HG03354 (cell line): ENCODE results near the gene SPATS2L.
"Not testable (repeated sequence)": the region's sequence is repeated elsewhere in the genome, so short reads cannot be mapped to it uniquely, and the experiment has no call there.

ENCODE experiments used
- ATAC-seq: cut with Tn5 transposase; IDR thresholded peaks from one replicate; pipeline ENCODE4 v1.9.1; 2021; ENCODE audit warnings: mild to moderate bottlenecking; ENCODE audit not compliant: unreplicated experiment, poor library complexity, severe bottlenecking

The SPATS2L gene

DNA sequence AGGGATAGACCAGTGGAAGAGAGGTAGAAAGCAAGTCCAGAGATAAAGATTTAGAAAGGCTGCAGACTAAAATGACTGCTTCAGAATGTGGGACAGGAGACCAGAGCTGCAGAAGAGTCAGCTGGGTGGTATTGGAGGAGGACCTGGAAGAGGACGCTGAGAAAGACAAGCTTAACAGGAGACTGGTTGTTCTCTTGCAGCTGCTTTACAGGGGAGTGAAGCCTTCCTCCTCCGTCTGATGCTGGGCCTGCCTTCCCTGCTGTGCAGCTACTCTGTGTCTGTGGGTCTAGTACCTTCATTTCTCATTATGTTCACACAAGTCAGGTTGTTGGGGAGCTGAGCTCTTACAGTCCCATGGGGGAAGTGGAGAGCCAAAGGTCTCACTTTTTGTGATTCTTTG lies 35.7 kb downstream of the SPATS2L start:
- ATAC-seq, result no peak

DNA sequence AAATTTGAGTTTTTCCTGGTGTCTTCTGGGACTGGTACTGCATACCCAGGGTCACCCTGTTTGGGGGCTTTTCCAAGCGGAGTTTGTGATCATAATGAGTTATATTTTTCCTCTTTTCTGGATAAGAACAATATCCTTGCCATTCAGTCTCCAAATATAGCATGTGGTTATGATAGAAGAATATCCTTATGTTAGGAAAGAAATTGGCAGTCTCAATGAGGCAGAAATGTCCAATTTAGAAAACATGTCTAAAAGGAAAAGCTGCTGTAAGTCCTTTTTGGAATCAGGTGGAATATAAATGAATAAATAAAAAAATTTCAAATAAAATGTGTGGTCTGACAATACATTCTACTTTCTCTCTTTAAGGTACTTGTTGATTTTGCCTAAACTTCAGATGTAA lies 36.2 kb downstream of the SPATS2L start:
- no peak for ATAC-seq

DNA sequence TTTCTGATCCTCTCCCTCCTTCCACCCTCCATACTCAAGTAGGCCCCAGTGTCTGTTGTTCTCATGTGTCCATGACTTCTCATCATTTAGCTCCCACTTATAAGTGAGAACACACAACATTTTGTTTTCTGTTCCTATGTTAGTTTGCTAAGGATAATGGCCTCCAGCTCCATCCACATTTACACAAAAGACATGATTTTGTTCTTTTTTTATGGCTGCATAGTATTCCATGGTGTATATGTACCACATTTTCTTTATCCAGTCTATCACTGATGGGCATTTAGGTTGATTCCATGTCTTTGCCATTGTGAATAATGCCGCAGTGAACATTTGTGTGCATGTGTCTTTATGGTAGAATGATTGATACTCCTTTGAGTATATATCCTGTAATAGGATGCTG lies 37.7 kb downstream of the SPATS2L start:
- ATAC-seq, result not testable (repeated sequence)

DNA sequence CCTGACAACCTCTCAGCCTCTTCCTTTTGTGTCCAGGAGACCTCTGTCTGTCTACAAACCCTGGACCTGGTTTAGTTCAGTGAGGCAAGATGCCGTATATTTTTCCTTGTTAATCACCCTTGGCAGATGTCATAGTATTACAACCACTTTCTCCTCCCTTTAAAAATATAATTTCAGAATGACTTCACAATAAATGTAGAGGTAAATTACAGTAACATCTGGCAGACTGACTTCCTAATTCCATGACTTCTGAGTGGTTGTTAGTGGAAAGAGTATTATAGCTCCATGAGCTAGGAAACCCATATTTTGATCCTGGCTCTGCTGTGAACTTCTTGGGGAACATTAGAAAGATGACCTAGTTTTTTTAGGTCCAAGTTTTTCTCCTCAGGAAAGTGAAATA lies 39.5 kb downstream of the SPATS2L start:
- no peak for ATAC-seq

DNA sequence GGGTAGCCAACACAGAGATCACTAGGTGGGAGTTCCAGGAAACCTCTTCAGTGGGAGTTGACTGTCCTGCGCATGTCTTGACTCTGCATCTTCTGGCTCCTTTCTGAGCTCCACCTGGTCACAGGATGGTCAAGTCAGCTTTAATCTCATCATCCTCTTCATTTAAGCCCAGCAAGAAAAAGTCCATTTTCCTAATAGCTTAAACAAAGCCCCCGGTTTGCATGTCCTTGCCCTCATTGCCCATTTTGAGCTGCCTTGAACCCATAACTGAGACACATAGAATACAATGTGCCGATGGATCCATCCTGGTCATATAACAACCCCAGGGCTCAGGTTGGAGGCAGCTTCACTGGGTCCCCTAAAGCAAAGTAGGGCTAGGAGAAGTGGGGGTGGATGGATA lies 40.8 kb downstream of the SPATS2L start:
- no peak for ATAC-seq

DNA sequence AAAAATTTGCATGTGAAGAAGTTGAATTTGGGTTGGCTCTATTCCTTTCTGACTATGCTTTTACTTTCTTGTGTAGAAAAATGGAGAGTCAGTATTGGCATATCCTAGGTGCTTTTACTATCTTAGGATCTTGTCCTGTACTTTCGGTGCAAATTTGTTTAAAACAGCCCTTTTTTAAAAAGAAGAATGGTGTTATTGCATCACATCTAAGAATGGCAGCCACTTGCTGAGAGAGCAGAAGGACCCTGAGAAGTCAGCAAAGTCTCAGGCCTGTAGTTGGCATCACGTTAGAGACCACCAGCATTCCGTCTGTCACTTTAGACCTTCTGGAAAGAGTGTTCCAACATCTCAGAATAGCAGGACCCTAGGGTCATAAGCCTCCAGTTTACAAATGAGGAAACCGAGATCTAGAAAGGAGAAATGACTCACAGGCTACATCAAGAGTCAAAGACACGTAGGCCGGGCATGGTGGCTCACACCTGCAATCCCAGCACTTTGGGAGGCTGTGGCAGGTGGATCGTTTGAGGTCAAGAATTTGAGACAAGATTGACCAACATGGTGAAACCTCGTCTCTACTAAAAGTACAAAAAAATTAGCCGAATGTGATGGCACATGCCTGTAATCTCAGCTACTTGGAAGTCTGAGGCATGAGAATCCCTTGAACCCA lies 42.5 kb downstream of the SPATS2L start:
- no peak for ATAC-seq

DNA sequence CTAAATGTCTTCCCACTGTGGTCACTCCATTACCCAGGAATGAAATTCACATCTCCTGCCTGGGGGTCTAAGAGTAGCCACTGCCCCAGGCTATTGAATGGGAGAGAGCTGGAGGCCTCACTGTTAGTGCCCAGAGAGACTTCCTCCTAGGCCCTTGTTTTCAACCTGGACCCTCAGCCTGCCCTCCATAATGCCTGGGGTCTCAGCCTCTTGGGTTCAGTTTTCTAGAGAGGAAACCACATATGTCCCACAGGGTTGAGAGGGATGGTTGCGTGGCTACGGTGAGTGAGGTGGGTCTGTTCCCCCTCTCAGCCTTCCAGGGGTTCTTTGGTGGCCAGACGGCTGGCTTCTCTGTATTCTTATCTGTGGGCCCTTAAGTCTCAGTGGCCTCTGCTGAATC lies 43.4 kb downstream of the SPATS2L start:
- no peak for ATAC-seq

DNA sequence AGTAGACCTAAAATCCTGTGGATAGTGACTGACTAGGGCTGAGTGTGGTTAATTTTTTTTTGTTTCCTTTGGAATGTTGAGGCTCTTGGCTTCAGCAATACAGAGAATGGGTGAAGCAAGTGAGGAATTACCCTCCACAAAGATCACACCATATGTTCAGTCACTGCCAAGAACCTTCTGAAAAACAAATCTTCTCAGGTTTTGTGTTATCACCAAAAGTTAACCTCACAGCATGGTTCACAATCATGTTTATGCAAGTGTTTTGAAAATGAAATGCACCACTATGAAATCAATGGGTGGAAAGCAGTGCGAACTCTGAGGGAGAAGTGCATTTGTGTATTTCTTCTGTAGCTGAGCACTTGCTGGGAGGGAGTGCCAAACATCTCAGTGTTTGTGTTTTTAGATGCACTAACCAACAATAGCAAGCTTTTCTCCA lies 44.4 kb downstream of the SPATS2L start:
- no peak for ATAC-seq

DNA sequence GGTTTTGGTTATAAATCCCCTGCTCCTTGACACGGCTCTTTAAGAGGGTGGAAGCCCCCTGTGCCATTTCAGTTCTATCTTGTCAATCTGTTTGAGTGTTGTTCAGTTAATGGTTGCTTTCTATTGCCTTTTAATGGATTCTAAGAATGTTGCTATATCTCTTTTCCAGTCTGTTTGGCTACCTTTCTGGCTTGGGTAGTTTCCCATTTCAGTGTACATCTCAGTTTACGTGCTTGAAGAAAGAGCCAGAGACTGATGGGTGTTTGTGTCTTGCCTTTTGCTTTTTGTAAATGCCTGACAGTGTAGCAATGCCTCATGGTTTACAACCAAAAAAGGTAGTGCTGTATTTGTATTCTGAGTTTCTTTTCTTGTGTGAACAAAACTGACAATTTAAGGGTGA lies 45.3 kb downstream of the SPATS2L start:
- no peak for ATAC-seq

DNA sequence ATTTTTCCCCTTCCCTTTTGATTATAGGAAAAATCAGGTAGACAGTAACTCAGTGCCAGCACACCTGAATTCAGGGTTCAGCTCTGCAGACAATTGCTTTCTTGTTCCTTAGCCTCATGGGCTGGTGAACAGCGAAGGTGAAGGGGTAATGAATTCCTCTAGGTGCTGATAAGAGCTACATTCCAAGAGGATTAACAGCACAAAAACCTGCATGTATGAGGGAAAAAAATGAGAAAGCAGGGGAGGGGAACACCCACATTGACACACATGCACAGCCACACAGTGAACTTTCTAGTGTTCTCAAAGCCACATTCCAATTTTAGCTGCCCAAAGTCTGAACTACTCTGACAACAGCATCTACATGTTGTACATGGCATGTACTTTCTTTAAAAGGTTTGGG lies 46.1 kb downstream of the SPATS2L start:
- ATAC-seq, result no peak

DNA sequence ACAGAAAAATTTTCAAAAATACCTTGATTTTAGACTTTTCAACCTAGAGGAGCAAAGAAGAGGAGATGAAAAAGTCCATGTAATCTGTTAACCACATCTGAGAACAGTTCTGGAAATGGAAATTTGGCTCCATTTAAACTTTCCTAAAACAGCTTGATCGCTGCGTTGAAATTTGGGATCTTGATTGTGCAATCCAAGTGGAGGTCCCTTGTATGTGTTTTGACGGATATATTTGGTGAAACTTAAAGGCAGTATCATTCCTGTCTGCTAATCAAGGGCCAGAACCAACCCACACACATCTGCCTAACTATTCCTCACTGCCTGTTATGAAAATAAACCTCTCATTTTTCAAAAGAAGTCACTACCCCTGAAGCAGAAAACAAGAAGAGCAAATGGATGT lies 46.6 kb downstream of the SPATS2L start:
- ATAC-seq, result no peak

DNA sequence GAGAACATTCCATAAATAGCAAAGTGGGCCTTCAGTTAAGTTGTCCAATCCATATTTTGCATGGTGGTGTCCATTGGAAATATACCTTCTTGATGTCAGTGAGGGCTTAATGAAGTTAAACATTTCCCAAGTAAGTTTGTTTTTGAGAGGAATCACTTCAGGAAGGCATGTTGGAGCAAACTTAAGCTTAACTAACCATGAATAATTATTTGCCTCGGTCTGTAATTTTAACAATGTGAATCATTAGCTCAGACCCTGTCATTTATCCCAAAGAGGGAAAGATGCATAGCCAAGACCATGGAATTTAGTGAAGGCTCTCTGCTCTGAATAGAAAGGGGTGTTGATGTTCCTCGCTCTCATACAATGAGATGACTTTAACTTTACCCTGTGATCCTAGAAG lies 47.4 kb downstream of the SPATS2L start:
- no peak for ATAC-seq

DNA sequence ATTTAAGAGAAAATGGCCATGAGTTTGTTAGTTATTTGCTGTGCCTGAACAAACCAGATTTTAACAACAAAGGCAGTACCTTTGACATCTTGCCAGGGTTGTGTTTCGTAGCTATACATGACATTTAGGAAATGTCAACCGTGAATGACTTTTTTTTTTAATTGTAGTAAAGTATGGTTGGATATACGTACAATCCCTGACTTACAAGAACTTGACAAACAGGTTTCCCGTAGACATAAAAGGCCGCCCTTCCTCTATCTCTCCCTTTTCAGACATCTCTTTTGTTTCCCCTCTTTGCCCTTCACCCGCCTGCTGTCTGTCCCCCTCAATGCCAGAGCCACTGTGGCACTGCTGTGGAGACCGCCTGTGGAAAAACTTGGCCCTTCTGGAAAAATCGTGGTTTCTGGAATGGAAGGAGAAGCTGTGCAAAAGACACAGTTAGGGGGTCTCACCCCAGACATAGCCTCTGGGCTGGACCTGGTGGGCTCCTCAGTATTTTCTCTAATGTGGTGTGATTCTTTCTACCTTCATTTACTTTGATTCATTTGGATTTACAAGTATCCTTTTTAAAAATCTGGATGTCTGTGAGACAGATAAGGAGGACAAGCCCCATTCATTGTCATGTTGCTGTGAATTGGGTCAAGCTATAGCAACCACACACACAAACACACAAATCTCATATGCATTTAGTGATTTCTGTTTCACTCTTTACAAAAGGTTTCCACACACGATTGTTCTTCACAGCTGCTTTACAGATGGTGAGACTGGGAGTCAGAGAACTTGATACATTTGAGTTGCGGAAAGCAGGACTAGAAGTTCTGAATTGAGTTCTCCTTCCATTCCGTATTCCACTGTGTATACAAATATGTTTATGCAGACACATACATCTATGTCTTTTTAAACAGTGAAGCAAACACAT lies 48.6 kb downstream of the SPATS2L start:
- no peak for ATAC-seq

DNA sequence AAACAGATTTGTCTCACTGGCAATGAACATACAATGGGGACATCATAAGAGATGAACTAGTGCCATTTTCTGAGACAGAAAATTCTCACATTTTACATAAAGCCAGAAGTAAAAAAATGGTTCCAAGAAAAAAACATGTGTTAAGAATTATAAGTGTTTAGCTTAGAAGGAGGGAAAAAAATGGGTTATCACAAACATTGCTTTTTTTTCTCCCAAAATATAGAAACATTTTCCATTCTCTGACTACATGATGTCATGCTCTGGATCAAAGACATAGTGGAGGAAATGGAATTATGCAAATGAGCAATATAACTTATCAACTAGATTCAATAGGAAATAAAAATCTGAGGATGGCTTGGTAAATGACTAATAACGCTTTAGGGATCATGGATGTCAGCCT lies 49.8 kb downstream of the SPATS2L start:
- ATAC-seq, result no peak

DNA sequence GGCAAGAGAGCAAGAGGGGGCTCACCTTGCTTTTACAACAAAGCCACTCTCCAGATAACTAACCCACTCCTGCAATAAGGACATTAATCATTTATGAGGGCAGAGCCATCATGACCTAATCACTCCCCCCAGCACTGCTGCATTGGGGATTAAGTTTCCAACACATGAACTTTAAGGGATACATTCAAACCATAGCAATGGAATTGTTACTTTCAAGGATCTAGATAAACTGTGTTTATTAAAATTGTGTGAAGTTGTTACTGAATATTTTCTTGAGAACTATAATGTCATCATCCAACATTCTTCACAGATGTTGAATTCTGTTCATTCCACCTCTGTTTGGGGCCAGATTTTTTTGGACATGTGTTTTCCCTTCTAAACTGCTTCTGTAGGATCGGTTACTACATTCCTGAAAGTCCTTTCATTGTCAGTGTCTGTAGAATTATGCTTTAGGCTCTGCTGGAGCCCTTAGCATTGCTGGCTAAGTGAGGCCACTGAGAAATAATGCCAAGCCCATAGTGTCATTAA lies 50.4 kb downstream of the SPATS2L start:
- no peak for ATAC-seq

DNA sequence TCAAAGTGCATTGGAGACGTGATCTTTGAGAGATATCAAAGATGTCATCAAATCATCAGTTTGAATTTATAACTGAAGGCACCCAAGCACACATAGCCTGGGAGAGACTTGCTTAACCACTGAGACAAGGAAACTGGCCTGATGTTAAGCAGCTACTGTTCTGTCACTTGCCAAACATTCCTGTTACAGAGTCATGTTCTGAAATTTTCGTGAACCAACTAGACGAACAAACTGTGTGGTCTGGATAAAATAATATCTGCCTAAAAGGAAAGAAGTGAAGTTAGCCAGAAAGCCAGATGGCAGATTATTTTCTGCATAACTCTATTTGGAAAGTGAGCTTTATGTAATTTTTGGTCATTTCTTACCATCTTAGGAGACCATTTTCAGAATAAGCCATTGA lies 51.4 kb downstream of the SPATS2L start:
- no peak for ATAC-seq

DNA sequence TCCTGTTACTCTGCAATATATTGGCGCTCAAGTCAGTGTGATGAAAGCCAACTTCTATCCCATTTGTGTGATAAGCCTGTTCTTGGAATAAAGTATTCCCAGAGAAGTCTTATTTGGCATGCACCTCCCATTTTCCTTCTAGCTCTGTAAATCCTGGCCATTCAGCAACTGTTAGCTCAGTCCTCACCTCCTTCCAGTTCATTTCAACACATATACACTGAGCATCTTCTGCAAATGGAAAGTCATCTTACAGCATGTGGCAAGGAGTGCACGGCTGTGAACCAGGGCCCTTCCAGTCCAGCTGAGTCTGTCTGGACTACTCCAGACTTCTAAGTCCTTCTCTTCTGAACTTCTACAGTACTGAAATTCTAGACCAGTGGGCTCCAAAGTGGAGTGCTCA lies 53.1 kb downstream of the SPATS2L start:
- no peak for ATAC-seq

DNA sequence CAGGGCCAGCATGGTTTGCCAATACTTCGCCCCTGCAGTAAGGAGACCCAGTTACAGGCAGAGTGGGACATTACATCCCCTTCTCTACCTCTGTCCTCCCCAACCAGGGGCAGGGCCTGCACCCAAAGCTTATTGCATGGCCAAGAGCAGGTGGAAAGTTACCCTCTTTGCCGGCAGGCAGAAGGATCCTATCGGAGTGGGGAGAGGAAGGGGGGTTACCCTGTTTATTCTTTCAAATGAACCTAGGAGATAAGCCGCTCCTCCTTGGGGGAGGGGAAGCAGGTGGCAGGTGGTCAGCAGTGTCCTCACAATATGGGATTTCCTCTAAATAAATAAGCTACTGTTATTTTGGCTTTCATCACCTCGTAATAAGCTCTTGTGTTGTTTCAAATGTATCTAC lies 53.9 kb downstream of the SPATS2L start:
- ATAC-seq, result no peak

DNA sequence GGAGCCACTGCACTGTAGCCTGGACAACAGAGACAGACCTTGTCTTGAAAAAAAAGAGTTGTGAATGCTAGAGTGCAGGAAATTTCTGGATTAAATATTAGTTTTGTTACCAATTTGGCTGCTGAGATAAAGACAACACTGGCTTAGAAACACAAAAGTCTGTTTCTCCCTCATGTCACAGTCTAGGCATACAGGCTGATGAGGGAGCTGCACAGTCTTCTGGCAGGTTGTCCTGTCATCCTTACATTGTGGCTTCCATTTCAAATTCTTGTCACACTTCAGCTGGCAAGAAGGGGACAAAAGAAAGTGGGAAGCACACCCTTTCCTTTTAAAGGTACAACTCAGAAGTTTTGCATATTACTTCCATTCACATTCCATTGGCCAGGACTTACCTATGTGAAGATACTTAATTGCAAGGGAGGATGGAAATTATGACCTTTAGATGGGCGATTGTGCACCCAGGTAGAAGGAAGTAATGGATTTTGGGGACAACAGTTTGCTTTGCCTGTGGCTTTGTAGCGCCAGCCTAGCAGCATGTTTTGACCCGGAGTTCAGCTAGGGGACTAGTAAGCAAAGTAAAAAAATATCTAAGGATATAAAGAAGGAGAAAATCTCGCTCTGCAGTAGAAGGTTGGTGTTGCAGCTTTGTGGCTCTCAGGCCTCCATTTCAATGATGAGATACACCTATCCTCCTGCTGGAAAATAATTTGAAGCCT lies 55.9 kb downstream of the SPATS2L start:
- ATAC-seq, result no peak

DNA sequence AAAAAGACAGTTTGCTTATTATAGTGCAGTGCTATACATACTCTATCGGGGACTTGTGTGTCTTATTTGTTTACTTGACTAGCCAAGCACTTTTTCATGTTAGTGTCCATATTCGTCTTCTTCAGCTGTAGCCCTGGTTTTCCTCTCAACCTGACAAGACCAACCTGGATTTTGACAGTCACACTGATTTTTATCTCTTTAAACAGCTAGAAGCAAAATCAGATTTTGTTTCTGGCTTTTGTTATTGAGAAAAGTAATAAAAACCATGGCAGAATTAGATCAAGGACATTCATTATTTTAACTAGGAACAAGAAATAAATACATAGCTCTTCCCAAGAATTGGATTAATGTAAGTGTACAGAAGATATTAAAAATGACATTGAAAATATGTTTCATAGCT lies 56.8 kb downstream of the SPATS2L start:
- ATAC-seq, result no peak
